Breast epithelium (tissue), 3 donors: ENCODE data around the gene PEX11G.

Experiments
- CTCF ChIP-seq, 3 donors: fragments of 450-650 bp; IDR thresholded peaks; one replicate each; pipeline ENCODE4 v1.5.1; 2016 to 2017; ENCODE audit warnings: antibody characterized with exemption in 3 of 3, mild to moderate bottlenecking in 3 of 3, moderate library complexity in 3 of 3
- POLR2A ChIP-seq: fragments of 450-650 bp; IDR thresholded peaks from one replicate; pipeline ENCODE4 v1.6.1; 2016; ENCODE audit warnings: antibody characterized with exemption, mild to moderate bottlenecking, moderate library complexity

- TF ChIP-seq CTCF (IDR thresholded peaks at IDR 0.05) (no peak), POLR2A (no peak)
Measured at GRCh38 chr19:7535998-7536695, 47.3 kb upstream of the PEX11G start.
